Smooth muscle cell (in vitro differentiated cells): ENCODE data around the gene SLC38A5. TPM values are rescaled to one million over a fixed set of nuclear protein-coding genes. Genes with fewer than 3 reads are reported as not detected.
"Not testable (repeated sequence)": the region's sequence is repeated elsewhere in the genome, so short reads cannot be mapped to it uniquely, and the experiment has no call there.

Source experiments
- DNase-seq: peaks from one replicate; lab custom pipeline; 2025; ENCODE audit not compliant: unreplicated experiment; lab: John Stamatoyannopoulos, UW
- H2AFZ ChIP-seq: fragments of 200-600 bp; sonication (generic); 2 replicates; pipeline ENCODE4 v1.6.0; 2016; ENCODE audit warnings: antibody characterized with exemption, low read depth, mild to moderate bottlenecking
- H3F3A ChIP-seq: fragments of 200-600 bp; sonication (generic); 2 replicates; pipeline ENCODE4 v1.6.0; 2017; ENCODE audit warnings: antibody characterized with exemption, low read depth
- H3K27ac ChIP-seq: fragments of 200-600 bp; sonication (generic); 2 replicates; pipeline ENCODE4 v1.5.1; 2016; ENCODE audit warnings: low read depth, mild to moderate bottlenecking
- H3K27me3 ChIP-seq: fragments of 200-600 bp; sonication (generic); 2 replicates; pipeline ENCODE4 v1.6.1; 2016; ENCODE audit warnings: low read depth, mild to moderate bottlenecking
- H3K36me3 ChIP-seq: fragments of 200-600 bp; sonication (generic); 2 replicates; pipeline ENCODE4 v1.5.1; 2016; ENCODE audit warnings: low read depth
- H3K4me1 ChIP-seq: fragments of 200-600 bp; sonication (generic); 2 replicates; pipeline ENCODE4 v1.5.1; 2016; ENCODE audit warnings: low read depth
- H3K4me2 ChIP-seq: fragments of 200-600 bp; sonication (generic); 2 replicates; pipeline ENCODE4 v1.6.0; 2016; ENCODE audit warnings: mild to moderate bottlenecking
- H3K4me3 ChIP-seq: fragments of 200-600 bp; sonication (generic); 2 replicates; pipeline ENCODE4 v1.5.1; 2016; ENCODE audit warnings: mild to moderate bottlenecking
- H3K79me2 ChIP-seq: fragments of 200-600 bp; sonication (generic); 2 replicates; pipeline ENCODE4 v1.6.0; 2016; ENCODE audit warnings: low read depth, mild to moderate bottlenecking
- H3K9ac ChIP-seq: fragments of 200-600 bp; sonication (generic); 2 replicates; pipeline ENCODE4 v1.6.0; 2016; ENCODE audit warnings: low read depth
- H3K9me3 ChIP-seq: fragments of 200-600 bp; sonication (generic); replicated peaks from 2 replicates; pipeline ENCODE4 v1.5.1; 2016; ENCODE audit warnings: low read depth
- H4K20me1 ChIP-seq: fragments of 200-600 bp; sonication (generic); 2 replicates; pipeline ENCODE4 v1.6.0; 2016; ENCODE audit warnings: low read depth
- CTCF ChIP-seq: fragments of 200-600 bp; sonication (generic); IDR thresholded peaks from 2 replicates; pipeline ENCODE4 v1.5.1; 2017; ENCODE audit warnings: borderline replicate concordance, mild to moderate bottlenecking, antibody characterized with exemption; ENCODE audit not compliant: insufficient read depth, poor library complexity, severe bottlenecking
- WGBS: methylation state at CpG from one replicate; pipeline ENCODE4 v1.1.7; 2016; ENCODE audit warnings: low lambda C conversion rate; 5-methylcytosine and 5-hydroxymethylcytosine counted together
- polyA plus RNA-seq: library from polyadenylated mRNA; unstranded; fragments of >200 nt; fragmentation: Nextera tagmentation; extraction: Ambion mirVana; gene quantifications from 2 replicates; pipeline ENCODE4 v1.2.1, GENCODE V29; 2016
- total RNA-seq: library from RNA; depleted of rRNA; stranded (reverse); fragments of >200 nt; gene quantifications from 2 replicates; pipeline ENCODE4 v1.2.3, GENCODE V29; 2014

The SLC38A5 gene
- total and polyA plus RNA-seq, 2 experiments from 2014 or later, result 68.7 to 69.4 TPM

GRCh38 chrX:48458711-48459110 is 11.3 kb downstream of the SLC38A5 start:
- no peaks in the 10 kb centered on the region for H3K36me3 ChIP-seq
- 90% methylated on average over 6 of the region's 6 CpGs for WGBS
- H2AFZ ChIP-seq, result no peak overlapping the region
- TF ChIP-seq CTCF, result no peak
- no peak overlapping the region for H3K4me2 ChIP-seq
- H3K27me3 ChIP-seq, result no peaks in the 10 kb centered on the region
- H3K79me2 ChIP-seq, result no peaks in the 10 kb centered on the region
- H3F3A ChIP-seq, result no peaks in the 10 kb centered on the region
- H3K9me3 ChIP-seq, result no peaks in the 10 kb centered on the region
- H4K20me1 ChIP-seq, result no peaks in the 10 kb centered on the region
- no peak overlapping the region for H3K27ac ChIP-seq
- no peaks in the 10 kb centered on the region for H3K4me1 ChIP-seq
- H3K9ac ChIP-seq, result no peak overlapping the region
- no peak for DNase-seq
- no peak overlapping the region for H3K4me3 ChIP-seq

GRCh38 chrX:48456628-48457331 is 13.3 kb downstream of the SLC38A5 start:
- 81% methylated on average over 6 of the region's 6 CpGs for WGBS
- Histone ChIP-seq H3K9ac (no peak overlapping the region), H3K27me3 (no peaks in the 10 kb centered on the region), H3K4me1 (no peaks in the 10 kb centered on the region), H3F3A (no peaks in the 10 kb centered on the region), H3K79me2 (no peaks in the 10 kb centered on the region), H4K20me1 (no peaks in the 10 kb centered on the region), H3K36me3 (no peaks in the 10 kb centered on the region), H3K4me2 (no peak overlapping the region), H3K4me3 (no peak overlapping the region), H3K9me3 (no peaks in the 10 kb centered on the region), H2AFZ (no peak overlapping the region), H3K27ac (no peak overlapping the region)
- no peak for TF ChIP-seq CTCF
- no peak for DNase-seq

- 46% methylated on average over 4 of the region's 4 CpGs for WGBS
- no peak overlapping the region for H2AFZ ChIP-seq
- H3K9ac ChIP-seq, result no peak overlapping the region
- no peak for TF ChIP-seq CTCF
- H3K4me2 ChIP-seq, result no peak overlapping the region
- H3K79me2 ChIP-seq, result no peaks in the 10 kb centered on the region
- no peaks in the 10 kb centered on the region for H4K20me1 ChIP-seq
- no peaks in the 10 kb centered on the region for H3K27me3 ChIP-seq
- no peaks in the 10 kb centered on the region for H3K36me3 ChIP-seq
- no peaks in the 10 kb centered on the region for H3K4me1 ChIP-seq
- no peak overlapping the region for H3K4me3 ChIP-seq
- H3K27ac ChIP-seq, result no peak overlapping the region
- no peak for DNase-seq
- H3F3A ChIP-seq, result no peaks in the 10 kb centered on the region
- no peaks in the 10 kb centered on the region for H3K9me3 ChIP-seq
Observed at GRCh38 chrX:48451708-48452107, 18.4 kb downstream of the SLC38A5 start.

GRCh38 chrX:48450076-48450475 is 20.0 kb downstream of the SLC38A5 start:
- no peak overlapping the region for H3K4me2 ChIP-seq
- H3K79me2 ChIP-seq, result no peaks in the 10 kb centered on the region
- H3K36me3 ChIP-seq, result no peaks in the 10 kb centered on the region
- no peak for TF ChIP-seq CTCF
- H3F3A ChIP-seq, result no peaks in the 10 kb centered on the region
- H3K4me1 ChIP-seq, result no peaks in the 10 kb centered on the region
- no peaks in the 10 kb centered on the region for H4K20me1 ChIP-seq
- DNase-seq, result no peak
- no peak overlapping the region for H3K27ac ChIP-seq
- H3K9ac ChIP-seq, result no peak overlapping the region
- H2AFZ ChIP-seq, result no peak overlapping the region
- H3K9me3 ChIP-seq, result no peaks in the 10 kb centered on the region
- H3K4me3 ChIP-seq, result no peak overlapping the region
- no peaks in the 10 kb centered on the region for H3K27me3 ChIP-seq

GRCh38 chrX:48447201-48447600 is 22.9 kb downstream of the SLC38A5 start:
- H3F3A ChIP-seq, H4K20me1 ChIP-seq, H2AFZ ChIP-seq, H3K9me3 ChIP-seq, H3K9ac ChIP-seq, DNase-seq, H3K36me3 ChIP-seq, H3K4me1 ChIP-seq, H3K27me3 ChIP-seq, H3K4me3 ChIP-seq, H3K27ac ChIP-seq, H3K4me2 ChIP-seq, H3K79me2 ChIP-seq: not testable (repeated sequence)
- WGBS, result 81% methylated on average over 6 of the region's 6 CpGs

GRCh38 chrX:48433713-48434112 is 36.3 kb downstream of the SLC38A5 start:
- not testable (repeated sequence) for H2AFZ ChIP-seq, H4K20me1 ChIP-seq, H3K36me3 ChIP-seq, H3K4me3 ChIP-seq, H3K27ac ChIP-seq, H3K4me1 ChIP-seq, H3K9ac ChIP-seq, H3F3A ChIP-seq, H3K4me2 ChIP-seq, H3K27me3 ChIP-seq, DNase-seq, H3K9me3 ChIP-seq, H3K79me2 ChIP-seq
- WGBS, result 80% methylated on average over 13 of the region's 13 CpGs
